RWPE1 (cell line): ENCODE measurements around the gene VPS13D.

Experiments used
- CTCF ChIA-PET: fragments of 350-600 bp; sonication (Branson Sonifier 250); formaldehyde crosslinking; extraction: SDS; loops from one replicate; lab custom pipeline; 2021; lab: Yijun Ruan, JAX
- POLR2A ChIA-PET: fragments of 400-600 bp; formaldehyde crosslinking; extraction: SDS; loops from one replicate; lab custom pipeline; 2020; ENCODE audit warnings: antibody characterized with exemption; ENCODE audit not compliant: low non-redundant PET; lab: Yijun Ruan, JAX
- DNase-seq: peaks from one replicate; pipeline ENCODE4 v3.0.0; 2012; ENCODE audit warnings: low spot score
- H3K27ac ChIP-seq: fragments of 450-650 bp; 2 replicates; pipeline ENCODE4 v1.5.1; 2017
- TF ChIP-seq, protein P1 (sequence below): fragments of 450-650 bp; conservative IDR thresholded peaks from 2 replicates; pipeline ENCODE4 v1.5.1; 2017; ENCODE audit warnings: low read depth, mild to moderate bottlenecking

The VPS13D gene

DNA sequence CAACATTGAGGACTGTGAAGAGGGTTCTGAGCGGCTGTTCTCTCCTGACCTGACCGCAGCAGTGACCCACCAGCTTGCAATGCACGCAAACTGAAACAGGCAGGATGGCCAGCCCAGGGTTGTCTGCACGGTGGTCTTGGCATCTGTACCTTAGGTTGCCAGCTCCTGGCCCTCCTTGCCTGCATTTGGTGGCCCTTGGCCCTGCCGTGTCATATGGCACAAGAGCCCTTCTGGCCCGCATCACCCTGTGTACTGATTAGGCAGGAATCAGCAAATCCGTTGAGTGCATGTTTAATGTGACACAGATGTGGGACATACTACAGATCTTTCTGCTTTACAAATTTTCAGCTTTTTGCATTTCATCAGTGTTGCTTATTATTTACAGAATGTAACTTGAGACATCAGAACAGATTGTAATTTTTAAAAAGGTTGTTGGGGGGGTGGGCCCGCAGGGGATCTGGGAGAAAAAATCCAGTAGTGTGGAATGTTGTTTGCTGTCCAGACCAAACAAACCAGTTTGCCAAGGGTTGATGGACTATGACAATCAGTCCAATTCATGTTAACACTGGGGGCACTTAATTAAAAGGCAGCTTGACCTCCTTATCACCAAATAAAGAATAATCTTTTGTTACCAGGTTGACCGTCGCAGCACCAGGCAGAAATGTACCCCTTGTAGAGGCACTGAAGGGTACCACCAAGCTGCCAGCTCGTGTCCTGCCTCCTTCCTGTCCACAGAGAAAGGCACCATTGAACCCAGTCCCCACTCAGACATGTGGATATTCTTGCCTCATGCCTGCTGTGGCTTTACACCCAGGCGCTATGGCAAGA lies 255.6 kb downstream of the VPS13D start:
- POLR2A ChIA-PET: no interaction called here
- H3K27ac ChIP-seq: no peak overlapping the region
- TF ChIP-seq, protein P1, sequence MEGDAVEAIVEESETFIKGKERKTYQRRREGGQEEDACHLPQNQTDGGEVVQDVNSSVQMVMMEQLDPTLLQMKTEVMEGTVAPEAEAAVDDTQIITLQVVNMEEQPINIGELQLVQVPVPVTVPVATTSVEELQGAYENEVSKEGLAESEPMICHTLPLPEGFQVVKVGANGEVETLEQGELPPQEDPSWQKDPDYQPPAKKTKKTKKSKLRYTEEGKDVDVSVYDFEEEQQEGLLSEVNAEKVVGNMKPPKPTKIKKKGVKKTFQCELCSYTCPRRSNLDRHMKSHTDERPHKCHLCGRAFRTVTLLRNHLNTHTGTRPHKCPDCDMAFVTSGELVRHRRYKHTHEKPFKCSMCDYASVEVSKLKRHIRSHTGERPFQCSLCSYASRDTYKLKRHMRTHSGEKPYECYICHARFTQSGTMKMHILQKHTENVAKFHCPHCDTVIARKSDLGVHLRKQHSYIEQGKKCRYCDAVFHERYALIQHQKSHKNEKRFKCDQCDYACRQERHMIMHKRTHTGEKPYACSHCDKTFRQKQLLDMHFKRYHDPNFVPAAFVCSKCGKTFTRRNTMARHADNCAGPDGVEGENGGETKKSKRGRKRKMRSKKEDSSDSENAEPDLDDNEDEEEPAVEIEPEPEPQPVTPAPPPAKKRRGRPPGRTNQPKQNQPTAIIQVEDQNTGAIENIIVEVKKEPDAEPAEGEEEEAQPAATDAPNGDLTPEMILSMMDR: no peak
- no peak for DNase-seq
- CTCF ChIA-PET: no interaction called here

DNA sequence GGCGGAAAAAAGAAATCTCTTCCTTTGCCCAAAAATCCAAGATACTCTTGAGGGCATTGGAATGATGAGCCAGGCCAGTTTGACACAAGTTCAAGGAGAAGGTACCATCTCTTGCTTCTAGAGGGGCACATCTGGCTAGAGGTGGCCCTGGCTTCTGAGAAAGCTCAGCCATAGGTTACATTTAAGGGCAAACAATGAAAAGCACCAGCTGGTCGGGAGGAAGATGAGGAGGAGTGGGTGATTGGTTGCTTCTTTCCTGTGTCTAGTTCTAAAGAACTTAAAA lies 256.2 kb downstream of the VPS13D start:
- ChIA-PET POLR2A (no interaction called here), CTCF (no interaction called here)
- TF ChIP-seq, protein P1: no peak
- DNase-seq: no peak
- no peak overlapping the region for H3K27ac ChIP-seq

DNA sequence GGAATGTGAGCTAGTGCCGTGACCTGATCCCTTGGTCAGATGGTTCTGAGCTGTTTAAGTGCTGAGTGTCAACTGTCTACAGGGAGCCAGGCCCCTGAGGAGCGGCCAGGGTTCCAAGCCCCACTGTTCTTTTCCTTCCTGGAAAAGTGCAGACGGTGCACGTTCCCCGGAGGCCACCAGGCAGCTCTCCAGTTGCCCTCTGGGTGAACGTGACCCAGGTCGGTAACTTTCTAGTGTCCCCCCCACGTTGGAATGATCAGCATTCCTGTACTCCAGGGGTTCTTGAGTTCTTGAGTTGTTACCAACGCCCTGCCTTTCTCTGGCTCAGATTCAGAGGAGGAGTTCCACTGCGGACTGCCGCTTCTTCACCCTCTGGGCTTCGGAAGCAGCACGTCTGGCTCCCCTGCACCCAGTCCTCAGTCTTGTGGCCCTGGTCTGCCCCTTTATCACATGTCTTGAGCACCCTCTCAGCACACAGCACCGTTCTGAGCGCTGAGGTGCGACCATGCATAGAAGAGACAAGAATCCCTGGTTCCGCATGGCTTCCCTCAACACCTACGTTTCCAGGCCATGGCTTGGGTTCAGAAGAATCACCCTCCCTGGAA lies 256.7 kb downstream of the VPS13D start:
- TF ChIP-seq, protein P1: no peak
- CTCF ChIA-PET: no interaction called here
- no peak for DNase-seq
- POLR2A ChIA-PET: interaction anchor here (0.5 kb wide), 1 partner anchor 131 kb away, joined by 6 read pairs; the partner anchor contains the start of gene DHRS3
- H3K27ac ChIP-seq: no peak overlapping the region

DNA sequence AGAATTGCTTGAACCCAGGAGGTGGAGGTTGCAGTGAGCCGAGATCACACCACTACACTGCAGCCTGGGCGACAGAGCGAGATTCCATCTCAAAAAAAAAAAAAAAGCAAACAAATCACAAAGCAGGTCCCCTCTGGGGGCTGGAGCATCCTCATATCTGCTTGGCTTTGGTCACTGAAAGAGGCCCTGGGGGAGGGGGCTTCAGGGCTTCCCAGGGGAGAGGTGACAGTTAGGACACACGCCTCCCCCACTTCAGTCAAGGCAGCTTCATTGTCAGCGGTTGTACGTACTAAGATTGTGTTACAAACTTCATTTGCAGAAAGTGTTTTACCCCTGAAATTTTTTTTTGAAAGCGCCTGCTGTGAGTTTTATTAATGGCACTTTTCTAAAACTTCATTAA lies 257.7 kb downstream of the VPS13D start:
- ChIA-PET POLR2A (no interaction called here), CTCF (no interaction called here)
- H3K27ac ChIP-seq: no peak overlapping the region
- TF ChIP-seq, protein P1: no peak
- DNase-seq: no peak

DNA sequence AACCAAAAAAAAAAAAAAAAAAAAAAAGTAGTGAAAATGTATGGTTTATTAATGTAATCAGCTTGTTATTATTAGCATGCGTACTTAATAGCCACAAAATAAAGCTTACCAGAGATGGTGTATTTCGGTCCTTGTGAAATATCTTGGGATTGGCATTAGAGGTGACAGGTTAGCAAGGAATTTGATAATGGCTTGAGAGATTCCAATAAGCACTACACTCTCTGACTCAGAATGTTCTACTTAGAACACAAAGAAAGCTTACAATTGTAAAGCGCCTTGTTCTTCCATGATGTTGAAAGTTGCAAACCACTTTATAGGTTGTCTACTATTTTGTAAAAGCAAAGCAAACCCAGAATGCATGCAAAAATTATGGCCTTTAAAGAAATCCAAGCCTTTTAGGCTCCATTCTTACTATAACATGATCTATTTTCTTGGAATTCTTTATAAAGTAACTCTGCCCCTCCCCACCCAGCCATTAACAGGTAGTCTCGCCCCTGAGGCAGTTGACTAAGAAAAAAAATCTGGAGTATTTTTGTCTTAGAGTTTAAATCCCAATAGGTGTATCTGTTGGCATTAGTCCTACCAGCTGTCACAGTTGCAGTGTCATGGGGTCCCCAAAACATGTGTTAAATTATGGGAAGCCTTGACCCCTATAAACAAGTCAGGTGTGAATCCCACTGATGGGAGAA lies 259.0 kb downstream of the VPS13D start:
- no peak overlapping the region for H3K27ac ChIP-seq
- POLR2A ChIA-PET: no interaction called here
- peak; percentile 83 for DNase-seq
- CTCF ChIA-PET: no interaction called here
- TF ChIP-seq, protein P1: no peak

DNA sequence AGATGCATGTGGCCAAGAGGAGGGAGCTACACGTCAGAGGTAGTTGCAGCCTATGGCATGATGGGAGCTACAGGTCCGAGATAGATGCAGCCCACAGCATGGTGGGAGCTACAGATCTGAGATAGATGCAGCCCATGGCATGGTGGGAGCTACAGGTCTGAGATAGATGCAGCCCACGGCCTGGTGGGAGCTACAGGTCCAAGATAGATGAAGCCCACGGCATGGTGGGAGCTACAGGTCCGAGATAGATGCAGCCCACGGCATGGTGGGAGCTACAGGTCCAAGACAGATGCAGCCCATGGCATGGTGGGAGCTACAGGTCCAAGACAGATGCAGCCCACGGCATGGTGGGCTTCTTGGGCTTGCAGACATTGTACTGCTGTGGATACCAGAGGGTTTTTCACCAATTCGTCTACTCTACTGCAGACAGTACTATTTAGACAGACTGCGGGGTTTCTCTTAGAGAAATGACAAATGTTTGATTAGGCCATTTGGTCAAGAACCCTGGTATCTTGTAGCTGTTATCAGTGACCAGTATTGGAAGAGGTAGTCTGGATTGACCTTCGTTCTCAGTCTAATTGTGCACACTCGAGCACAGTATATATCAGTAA lies 260.8 kb downstream of the VPS13D start:
- no peak for DNase-seq
- no peak overlapping the region for H3K27ac ChIP-seq
- TF ChIP-seq, protein P1: no peak
- ChIA-PET CTCF (no interaction called here), POLR2A (no interaction called here)
